Measurements from ENCODE around the gene PTPN7.

- TF ChIP-seq, protein P1, sequence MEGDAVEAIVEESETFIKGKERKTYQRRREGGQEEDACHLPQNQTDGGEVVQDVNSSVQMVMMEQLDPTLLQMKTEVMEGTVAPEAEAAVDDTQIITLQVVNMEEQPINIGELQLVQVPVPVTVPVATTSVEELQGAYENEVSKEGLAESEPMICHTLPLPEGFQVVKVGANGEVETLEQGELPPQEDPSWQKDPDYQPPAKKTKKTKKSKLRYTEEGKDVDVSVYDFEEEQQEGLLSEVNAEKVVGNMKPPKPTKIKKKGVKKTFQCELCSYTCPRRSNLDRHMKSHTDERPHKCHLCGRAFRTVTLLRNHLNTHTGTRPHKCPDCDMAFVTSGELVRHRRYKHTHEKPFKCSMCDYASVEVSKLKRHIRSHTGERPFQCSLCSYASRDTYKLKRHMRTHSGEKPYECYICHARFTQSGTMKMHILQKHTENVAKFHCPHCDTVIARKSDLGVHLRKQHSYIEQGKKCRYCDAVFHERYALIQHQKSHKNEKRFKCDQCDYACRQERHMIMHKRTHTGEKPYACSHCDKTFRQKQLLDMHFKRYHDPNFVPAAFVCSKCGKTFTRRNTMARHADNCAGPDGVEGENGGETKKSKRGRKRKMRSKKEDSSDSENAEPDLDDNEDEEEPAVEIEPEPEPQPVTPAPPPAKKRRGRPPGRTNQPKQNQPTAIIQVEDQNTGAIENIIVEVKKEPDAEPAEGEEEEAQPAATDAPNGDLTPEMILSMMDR (IDR thresholded peaks at IDR 0.05), result no peak
- TF ChIP-seq POLR2A (IDR thresholded peaks at IDR 0.05) (no peak), POLR2AphosphoS5 (IDR thresholded peaks at IDR 0.05; ENCODE audit: insufficient read depth in 1 of 2, low read depth in 1 of 2) (peak in 1 of 2 donors; percentile 32)
Observed at GRCh38 chr1:202143768-202144401, 16.5 kb downstream of the PTPN7 start.
